ENCODE results near the gene HEXIM1. TPM values are rescaled to one million over a fixed set of nuclear protein-coding genes. Genes with fewer than 3 reads are reported as not detected.

Gene HEXIM1
- polyA plus RNA-seq, 1 donor: 22.7 TPM

DNA sequence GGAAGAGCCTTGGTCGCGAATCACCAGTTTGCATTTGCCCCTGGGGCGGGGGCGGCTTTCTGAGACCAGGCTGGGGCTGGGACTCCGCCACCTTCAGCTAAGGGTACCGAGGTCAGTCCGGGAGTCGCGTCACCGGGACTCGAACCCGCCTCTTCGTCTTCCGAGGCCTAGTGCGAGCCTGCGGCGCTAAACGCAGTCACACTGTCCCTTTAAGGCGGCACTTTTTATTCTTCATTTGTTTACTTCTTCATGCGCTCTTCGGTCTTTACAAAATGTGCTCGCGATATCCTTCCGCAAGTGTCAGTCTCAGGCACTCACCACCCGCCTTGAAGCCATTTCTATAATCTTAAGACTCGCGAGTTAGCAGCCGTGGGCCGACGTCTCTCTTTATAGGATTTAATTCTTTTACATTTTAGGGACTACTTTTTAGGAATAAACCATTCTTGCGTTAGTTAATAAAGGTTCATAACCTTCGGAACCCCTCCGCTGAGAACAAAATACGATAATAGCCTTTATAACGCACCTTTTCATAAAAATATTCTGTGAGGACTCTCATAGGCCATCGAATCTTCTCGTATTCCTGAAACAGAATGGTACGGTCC, 593 bp upstream of the HEXIM1 start:
- DNase-seq: peak; percentile 92

DNA sequence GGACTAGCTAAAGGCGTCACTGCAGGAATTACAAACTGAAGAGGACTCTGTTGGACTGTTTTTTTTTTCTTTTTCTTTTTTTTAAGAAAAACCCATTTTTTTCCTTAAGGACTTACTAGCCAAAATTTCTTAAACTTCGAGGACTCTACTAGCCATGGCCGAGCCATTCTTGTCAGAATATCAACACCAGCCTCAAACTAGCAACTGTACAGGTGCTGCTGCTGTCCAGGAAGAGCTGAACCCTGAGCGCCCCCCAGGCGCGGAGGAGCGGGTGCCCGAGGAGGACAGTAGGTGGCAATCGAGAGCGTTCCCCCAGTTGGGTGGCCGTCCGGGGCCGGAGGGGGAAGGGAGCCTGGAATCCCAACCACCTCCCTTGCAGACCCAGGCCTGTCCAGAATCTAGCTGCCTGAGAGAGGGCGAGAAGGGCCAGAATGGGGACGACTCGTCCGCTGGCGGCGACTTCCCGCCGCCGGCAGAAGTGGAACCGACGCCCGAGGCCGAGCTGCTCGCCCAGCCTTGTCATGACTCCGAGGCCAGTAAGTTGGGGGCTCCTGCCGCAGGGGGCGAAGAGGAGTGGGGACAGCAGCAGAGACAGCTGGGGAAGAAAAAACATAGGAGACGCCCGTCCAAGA, 878 bp downstream of the HEXIM1 start:
- peak; percentile 92 for DNase-seq

DNA sequence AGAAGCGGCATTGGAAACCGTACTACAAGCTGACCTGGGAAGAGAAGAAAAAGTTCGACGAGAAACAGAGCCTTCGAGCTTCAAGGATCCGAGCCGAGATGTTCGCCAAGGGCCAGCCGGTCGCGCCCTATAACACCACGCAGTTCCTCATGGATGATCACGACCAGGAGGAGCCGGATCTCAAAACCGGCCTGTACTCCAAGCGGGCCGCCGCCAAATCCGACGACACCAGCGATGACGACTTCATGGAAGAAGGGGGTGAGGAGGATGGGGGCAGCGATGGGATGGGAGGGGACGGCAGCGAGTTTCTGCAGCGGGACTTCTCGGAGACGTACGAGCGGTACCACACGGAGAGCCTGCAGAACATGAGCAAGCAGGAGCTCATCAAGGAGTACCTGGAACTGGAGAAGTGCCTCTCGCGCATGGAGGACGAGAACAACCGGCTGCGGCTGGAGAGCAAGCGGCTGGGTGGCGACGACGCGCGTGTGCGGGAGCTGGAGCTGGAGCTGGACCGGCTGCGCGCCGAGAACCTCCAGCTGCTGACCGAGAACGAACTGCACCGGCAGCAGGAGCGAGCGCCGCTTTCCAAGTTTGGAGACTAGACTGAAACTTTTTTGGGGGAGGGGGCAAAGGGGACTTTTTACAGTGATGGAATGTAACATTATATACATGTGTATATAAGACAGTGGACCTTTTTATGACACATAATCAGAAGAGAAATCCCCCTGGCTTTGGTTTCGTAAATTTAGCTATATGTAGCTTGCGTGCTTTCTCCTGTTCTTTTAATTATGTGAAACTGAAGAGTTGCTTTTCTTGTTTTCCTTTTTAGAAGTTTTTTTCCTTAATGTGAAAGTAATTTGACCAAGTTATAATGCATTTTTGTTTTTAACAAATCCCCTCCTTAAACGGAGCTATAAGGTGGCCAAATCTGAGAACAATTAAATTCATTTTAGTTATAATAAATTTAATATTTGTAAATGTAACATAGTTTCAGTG, 1.7 kb downstream of the HEXIM1 start:
- peak; percentile 83 for DNase-seq

DNA sequence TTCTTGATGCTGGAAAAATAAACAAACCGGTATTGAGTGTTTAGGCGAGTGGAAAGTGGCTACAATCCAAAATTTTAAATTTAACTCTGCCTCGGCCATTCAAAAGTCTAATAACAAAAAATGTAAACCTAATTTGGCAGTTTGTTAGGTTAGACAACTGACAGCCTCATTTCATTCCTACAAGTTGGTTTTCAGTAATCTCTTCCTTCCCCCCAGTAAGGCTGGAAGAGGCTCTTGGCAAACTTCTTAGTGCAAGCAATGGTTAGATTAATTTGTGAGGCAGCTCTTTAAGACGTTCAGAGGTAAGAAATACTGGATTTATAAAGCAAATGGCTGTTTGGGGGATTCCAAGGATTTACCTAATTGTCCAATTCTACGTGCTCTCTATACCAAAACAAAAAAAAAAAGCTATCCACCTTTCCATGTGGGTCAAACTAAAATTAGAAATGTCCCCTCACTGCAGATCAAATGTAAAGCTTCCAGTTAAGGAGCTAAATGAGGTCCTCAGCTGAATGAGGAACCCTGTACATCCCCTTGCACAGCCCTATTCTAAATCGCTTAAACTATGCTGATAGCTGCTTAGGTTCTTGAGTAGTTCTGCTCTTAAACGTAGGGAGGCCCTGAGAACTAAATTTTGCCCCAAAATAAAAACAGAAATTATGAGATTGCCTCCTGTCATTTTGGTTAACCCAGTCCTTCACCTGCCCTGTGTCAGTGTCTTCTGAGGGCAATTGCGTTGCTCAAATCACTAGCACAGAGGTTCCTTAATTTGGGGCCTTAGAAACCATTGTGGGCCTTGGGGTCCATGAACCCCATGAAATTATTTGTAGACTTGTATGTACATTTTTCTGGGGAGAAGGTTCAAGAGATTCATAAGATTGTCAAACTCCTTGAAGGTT, 2.9 kb downstream of the HEXIM1 start:
- no peak for DNase-seq

DNA sequence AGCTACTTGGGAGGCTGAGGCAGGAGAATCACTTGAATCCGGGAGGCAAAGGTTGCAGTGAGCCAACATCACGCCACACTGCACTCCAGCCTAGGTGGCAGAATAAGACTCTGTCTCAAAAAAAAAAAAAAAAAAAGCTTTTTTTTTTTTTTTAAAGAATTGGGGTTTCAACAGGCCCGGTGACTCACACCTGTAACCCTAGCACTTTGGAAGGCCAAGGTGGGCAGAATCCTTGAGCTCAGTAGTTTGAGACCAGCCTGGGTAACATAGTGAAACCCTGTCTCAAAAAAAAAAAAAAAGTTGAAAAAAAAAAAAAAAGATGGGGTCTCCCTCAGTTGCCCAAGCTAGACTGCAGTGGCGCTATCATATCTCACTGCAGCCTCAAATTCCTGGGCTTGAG, 6.8 kb downstream of the HEXIM1 start:
- DNase-seq: no peak

DNA sequence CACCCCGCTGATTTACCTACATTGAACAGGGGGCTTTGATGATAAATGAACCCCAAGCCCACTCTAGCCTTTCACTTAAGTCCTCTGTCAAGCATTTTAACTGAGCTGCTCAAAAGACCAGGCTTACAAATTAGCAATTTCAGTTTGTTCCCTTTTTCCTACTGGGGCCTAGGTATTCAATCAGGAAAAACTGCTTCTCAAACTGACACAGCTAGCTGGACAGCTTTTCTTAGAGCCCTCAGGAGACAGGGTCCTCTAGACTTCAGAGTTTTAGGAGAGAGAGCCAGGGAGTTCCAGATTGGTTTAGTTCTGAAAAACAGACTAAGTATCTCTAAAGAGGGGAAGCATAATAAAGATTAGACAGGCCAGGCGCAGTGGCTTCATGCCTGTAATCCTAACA, 7.2 kb downstream of the HEXIM1 start:
- DNase-seq: no peak

DNA sequence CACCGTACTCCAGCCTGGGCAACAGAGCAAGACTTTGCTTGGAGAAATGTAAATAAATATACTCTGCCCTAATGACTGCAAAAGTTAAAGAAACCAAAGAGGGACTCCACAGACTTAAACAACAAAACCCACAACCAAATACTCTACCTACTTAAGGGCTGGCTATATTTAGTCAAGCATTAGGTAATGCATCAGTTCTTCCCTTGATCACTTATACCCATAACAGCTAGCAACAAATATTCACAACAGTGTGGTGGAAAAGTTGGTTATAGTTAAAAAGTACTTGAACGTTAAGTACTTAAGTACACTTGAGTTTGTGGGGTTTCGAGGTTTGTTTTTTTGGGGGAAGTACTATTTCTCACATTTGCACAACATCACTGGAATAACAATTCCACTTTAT, 8.0 kb downstream of the HEXIM1 start:
- no peak for DNase-seq

DNA sequence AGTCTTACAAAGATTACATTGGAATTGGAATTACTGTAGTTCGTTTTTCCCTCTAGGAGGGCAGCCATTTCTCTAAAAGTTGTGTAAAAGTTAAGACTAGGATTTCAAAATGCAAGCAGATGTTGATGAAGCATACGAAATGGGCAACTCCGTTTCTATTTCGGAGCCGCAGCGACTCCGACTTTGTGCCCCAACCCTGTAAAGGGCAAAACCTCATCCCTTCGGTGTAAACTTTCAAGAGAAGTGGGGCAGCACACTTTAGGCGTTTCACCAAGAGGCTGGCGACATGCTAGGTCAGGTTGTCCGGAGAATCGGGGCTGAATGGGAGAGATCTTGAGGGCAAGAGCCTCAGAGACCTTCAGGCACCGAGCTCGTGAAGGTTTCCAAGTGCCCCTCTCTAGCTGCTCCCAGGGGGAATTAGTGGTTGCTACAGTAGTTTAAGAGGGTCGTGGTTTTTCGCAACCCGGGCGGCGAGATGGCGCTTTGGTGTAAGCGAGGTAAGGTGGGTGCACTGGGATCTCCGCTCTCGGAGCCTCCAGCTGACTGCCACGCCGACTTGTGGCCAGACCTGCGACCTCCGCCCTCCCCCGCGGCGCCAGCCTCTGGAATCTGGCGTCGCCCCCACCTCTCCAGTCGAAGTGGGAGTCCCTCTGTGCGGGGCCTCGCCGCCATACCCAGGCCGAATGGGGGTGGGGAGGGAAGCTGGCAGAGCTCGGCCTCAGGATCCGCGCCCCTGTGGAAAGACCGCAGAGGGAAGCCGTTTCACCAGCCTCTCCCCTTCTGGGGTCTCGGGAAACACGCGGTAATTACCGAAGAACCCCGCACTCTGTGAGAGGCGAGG, 12.4 kb downstream of the HEXIM1 start:
- DNase-seq: peak; percentile 78

DNA sequence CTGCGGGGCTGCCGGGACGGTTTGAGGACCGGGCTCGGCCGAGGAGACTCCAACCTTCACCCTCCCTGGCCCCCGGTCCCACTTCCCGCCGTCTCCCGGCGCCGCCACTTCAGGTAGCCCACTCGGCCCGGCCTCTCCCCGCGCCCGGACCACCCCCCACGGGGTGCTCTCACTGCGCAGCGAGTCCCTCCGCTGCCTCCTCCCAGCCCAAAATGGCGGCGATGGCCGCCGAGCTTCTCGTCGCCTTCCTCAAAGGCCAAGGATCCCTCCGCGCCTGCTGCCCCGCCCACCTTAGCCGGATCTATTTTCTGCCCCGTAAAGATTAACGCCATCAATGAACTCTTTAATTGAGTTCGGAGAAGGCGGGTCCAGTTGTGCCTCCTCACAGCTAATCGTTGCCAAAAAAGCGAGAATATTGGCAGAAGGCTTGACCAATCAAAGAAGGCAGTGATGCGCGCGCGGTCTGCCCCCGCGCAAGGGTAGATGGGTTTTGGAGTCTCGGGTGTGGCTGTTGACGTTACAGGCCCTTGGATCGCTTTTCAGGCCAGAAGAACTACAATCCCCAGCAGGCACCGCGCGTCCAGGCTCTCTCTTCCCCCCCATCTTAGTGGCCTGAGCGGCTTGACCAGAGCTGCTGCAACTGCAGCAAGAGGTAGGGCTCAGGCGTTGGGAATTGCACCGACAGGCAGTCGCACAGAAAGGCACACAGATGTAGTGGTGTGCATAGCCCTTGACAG, 13.2 kb downstream of the HEXIM1 start, which contains the start of gene HEXIM2:
HEXIM2 (plus strand) TSS at position 588 of the 737 bp plus-strand sequence. CDS start 919 bp downstream, outside the sequence.
- DNase-seq: peak; percentile 100

DNA sequence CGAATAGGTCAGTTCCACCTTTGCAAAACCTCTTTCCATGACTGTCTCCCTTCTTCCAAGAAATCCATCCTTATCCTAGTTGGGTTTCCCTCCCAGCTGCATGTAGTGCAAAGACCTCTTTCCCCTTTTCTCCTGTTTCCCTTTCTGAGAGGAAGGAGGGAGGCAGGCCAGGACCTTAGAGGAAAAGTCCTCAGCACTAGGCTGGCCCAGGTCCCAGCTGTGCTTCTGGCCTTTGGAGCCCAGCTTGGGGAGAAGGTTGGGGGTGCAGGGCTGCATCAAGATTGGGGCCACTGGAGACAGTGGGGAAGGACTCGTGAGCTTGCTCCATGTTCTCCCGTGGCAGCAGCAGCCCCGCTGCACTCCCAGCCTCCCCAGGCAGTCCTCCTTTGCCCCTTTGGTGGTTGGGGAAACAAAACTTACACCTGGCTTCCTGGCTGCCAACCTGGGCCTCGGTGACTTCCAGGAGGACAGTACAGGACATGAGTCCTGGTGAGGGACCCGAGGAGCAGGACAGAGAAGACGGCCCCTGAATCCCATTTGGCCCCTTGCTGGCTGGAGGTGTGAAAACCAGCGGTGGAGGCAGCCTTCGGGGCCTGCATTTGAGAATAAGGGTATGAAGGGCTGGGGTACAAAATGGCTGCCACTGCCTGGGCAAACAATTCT, 13.9 kb downstream of the HEXIM1 start:
- DNase-seq: no peak

DNA sequence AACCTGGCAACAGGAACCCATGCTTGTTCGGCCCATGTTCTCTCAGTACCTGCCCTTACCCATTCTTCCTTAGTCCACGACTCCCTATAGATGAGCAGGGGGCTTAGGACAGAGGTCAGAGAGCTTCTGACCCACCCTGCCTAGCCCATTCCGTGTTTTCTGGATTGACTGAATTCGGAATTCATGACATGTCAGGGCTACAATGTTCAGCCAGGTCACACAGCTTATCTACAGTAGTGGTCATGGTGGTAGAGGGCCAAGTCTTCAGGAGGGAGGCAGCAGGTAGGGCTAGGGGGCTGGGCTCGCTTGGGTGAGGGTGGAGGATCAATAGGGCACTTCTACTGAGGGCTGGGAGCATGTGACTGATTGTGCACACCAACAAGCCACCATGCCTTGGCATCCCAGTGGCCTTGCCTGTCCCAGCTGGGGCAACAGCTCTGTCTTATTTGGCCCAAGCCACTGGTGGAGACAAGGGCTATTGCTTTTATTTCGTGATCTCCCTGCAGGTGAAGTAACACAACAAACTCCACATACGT, 16.5 kb downstream of the HEXIM1 start:
- no peak for DNase-seq

DNA sequence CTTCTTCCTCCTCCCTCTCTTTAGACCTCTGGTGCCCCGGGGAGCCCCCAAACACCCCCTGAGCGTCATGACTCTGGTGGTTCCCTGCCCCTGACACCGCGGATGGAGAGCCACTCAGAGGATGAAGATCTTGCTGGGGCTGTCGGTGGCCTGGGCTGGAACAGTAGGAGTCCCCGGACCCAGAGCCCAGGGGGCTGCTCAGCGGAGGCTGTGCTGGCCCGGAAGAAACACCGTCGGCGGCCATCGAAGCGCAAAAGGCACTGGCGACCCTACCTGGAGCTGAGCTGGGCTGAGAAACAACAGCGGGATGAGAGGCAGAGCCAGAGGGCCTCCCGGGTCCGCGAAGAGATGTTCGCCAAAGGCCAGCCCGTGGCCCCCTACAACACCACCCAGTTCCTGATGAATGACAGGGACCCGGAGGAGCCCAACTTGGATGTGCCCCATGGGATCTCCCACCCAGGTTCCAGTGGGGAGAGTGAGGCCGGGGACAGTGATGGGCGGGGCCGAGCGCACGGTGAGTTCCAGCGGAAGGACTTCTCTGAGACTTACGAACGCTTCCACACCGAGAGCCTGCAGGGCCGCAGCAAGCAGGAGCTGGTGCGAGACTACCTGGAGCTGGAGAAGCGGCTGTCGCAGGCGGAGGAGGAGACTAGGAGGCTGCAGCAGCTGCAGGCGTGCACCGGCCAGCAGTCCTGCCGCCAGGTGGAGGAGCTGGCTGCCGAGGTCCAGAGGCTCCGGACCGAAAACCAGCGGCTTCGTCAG, 20.9 kb downstream of the HEXIM1 start:
- no peak for DNase-seq

DNA sequence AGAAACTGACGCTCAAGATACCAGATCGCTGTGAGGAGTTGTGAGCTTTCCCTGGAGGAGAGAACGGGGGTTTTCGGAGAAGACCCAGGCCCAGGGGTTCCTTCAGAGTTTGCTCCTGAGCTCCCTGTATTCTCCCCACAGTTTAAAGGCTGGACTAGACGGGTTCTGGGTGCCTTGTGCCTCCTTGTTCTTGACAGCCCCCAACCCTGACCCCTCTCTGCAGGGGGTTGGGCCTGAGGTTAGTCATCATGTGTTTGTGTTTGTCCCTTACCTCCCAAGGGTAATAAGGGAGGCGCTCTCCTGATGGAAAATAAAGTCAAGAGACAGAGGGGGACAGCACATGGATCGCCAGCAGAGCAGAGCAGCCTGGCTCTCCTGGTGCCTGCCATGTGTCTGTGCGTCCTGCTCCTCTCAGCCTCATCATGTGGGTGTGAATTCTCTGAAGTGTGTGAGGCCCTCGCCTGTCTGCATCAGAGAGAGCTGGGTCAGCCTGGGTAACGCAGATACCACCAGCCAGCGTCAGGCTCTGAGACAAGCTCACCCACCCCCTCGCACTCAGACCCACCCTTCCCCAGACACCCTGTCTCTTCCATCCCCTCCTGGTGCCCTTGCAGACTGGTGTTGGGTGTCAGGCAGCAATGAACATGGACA, 22.1 kb downstream of the HEXIM1 start:
- DNase-seq: no peak

DNA sequence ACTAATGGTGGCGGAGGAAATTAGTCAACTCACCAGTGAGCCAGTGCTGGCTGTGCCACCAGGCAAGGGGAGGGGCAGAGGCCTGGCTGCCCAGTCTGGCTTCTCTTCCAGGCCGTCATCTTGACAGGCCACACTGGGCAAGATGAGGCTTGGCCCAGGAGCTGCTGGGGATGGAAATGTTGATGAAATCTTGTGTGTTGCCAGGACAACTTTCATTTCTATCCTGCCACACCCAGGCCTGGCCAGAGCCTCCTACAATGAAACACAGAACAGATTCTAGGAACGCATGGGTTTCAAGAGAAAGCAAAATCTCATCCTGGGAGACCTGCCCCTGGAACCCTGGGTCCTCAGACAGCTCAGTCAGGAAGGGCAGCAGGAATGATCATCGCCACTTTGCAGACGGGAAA, 22.7 kb downstream of the HEXIM1 start:
- DNase-seq: peak; percentile 77

DNA sequence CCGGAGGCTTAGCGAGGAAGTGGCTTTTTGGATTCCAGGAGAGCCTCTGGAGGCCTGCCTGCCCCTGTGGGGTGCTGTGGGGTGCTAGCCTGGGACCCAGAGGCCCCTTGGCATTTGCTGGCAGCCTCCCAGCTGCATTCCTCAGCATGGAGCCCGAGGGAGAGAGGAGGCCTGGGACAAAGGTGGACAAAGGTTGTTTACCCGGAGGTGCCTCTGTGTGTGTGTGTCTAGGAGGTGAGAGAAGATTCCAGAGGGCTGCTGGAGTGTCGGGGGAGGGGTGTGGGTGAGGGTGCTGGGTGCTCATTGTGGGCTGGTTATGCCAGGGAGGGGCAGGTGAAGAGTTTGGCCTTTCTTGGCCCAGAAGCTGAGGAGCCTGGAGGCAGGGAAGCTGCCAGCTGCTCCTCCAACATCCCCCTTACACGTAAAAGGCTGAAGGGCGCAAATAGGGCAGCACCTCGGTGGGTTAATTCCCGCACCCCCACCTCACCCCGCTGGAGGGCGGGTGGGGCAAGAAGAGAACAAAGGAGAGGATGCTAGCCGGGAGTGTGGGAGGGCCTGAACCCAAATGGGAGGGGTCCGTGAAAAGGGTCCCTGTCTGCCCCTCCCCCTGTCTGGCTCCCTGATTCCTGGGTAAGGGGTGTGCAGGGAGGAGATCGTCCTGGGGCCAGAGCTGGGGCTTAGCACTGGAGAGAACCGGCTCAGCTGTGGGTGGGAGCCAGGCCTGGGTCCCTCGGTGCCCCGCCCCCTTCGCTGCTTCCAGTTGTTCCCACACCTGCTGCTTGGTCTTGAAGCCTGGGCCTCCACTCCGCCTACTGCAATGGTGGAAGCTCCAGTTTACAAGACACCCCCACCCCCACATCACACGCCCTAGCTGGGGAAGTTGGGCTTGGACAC, 23.3 kb downstream of the HEXIM1 start:
- peak; percentile 78 for DNase-seq

DNA sequence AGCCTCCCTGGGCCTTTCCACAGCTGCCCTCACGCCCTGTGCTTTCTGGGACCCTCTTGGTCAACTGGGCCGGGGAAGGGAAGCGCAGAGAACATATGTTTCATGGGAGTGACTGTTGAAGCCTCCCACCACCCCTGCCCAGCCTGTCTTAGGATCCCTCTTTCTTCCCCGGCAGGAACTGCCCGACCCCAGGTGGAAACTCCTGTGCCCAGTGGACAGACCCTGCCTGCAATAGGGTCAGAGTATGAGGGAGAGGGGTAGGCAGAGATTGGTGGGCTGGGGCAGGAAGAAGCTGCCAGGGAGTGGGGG, 23.9 kb downstream of the HEXIM1 start:
- no peak for DNase-seq

DNA sequence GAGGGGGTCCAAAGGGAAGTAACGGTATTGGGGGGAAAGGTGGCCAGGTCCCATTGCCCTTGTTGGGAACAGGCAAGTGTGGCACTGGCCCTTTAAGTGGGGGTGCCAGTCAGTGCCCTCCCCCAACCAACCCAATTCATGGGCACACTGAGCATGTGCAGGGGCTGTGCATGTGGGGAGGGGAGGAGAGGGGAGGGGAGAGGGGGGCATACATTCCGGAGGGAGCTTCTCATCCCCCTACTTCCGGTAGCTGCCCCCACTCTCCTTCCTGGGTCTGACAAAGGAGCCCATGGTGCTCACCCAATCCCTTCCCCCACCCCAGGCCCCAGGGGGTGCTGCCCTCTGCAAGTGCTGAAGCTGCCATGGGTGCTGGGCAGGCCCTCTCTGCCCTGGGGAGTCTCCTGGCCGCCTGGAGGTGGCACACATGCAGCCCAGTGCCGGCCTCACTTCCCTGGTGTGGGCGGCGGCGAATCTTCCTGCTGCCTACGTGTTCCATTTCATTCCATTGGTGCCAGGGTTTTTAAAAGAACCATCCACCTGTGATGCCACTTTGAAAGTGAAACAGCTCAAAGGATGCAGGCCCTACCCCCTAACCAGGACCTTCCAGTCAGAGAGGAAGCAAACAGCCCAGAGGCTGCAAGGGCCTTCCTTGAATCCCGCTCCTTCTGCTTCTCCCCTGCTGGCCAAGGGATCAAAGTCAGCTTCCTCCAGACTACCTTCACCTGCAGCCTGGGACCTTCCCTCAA, 24.4 kb downstream of the HEXIM1 start:
- peak; percentile 72 for DNase-seq
